ENCODE results near the gene AQP12A. TPM values are rescaled to one million over a fixed set of nuclear protein-coding genes. Genes with fewer than 3 reads are reported as not detected.

The AQP12A gene
- polyA plus RNA-seq, 2 of the 4 experiments (the other 2 are of a cell fraction), result not detected

GRCh38 chr2:240646176-240646899 lies 45.3 kb upstream of the AQP12A start:
- Histone ChIP-seq H3K27ac (no peak overlapping the region), H3K4me2 (no peak overlapping the region), H3K4me3 (no peak overlapping the region), H3K4me1 (no peaks in the 10 kb centered on the region), H3K9me3 (no peaks in the 10 kb centered on the region)
- no peak for TF ChIP-seq NFE2L2 (conservative IDR thresholded peaks at IDR 0.05; ENCODE audit: low read length)
- no peak for TF ChIP-seq CHD2 (IDR thresholded peaks at IDR 0.05; ENCODE audit: low read length, partially characterized antibody)
- TF ChIP-seq POLR2AphosphoS2 (conservative IDR thresholded peaks at IDR 0.05; ENCODE audit: low read length), result no peak
- TF ChIP-seq CBX8 (IDR thresholded peaks at IDR 0.05), result no peak
- TF ChIP-seq PBX3 (IDR thresholded peaks at IDR 0.05), result no peak
- no peak for TF ChIP-seq CHD4 (IDR thresholded peaks at IDR 0.05; ENCODE audit: borderline replicate concordance)
- TF ChIP-seq JUN (IDR thresholded peaks at IDR 0.05), result no peak
- no peak for TF ChIP-seq CTCF (IDR thresholded peaks at IDR 0.05)
- no peak for TF ChIP-seq SREBF2 (IDR thresholded peaks at IDR 0.05)
- no peak for TF ChIP-seq FOXS1 (CRISPR knock-in tag; IDR thresholded peaks at IDR 0.05)
- no peak for TF ChIP-seq JUNB (IDR thresholded peaks at IDR 0.05)
- DNase-seq (ENCODE audit: low read depth in 1 of 2, low spot score in 1 of 2) (no peak), ATAC-seq (no peak), FAIRE-seq (no peak)
- ChIA-PET CTCF (interaction anchor here (0.6 kb wide), 1 partner anchor 149 kb away, joined by 3 read pairs; no protein-coding TSS in a partner anchor), POLR2A (no interaction called here)
- WGBS (ENCODE audit: missing lambda C conversion rate), result 65% methylated on average over 26 of the region's 36 CpGs

GRCh38 chr2:240646900-240647502 lies 44.7 kb upstream of the AQP12A start:
- Histone ChIP-seq H3K27ac (no peak overlapping the region), H3K4me3 (no peak overlapping the region), H3K4me1 (no peaks in the 10 kb centered on the region), H3K9me3 (no peaks in the 10 kb centered on the region), H3K4me2 (no peak overlapping the region)
- ATAC-seq (no peak), FAIRE-seq (no peak), DNase-seq (ENCODE audit: low read depth in 1 of 2, low spot score in 1 of 2) (no peak)
- ChIA-PET CTCF (interaction anchor here (0.7 kb wide), 1 partner anchor 487 kb away, joined by 3 read pairs; no protein-coding TSS in a partner anchor), POLR2A (no interaction called here)
- 55% methylated on average over 22 of the region's 30 CpGs for WGBS (ENCODE audit: missing lambda C conversion rate)
- TF ChIP-seq SMC3 (IDR thresholded peaks at IDR 0.05), result no peak
- no peak for TF ChIP-seq BCL3 (IDR thresholded peaks at IDR 0.05)
- no peak for TF ChIP-seq RFX5 (IDR thresholded peaks at IDR 0.05)
- TF ChIP-seq HOXB13 (CRISPR knock-in tag; IDR thresholded peaks at IDR 0.05; ENCODE audit: low read depth), result no peak
- no peak for TF ChIP-seq JUN (IDR thresholded peaks at IDR 0.05)
- TF ChIP-seq CBX8 (IDR thresholded peaks at IDR 0.05), result no peak
- TF ChIP-seq HES2 (IDR thresholded peaks at IDR 0.05), result no peak
- no peak for TF ChIP-seq MAFK (IDR thresholded peaks at IDR 0.05; ENCODE audit: partially characterized antibody)
- no peak for TF ChIP-seq EP300 (IDR thresholded peaks at IDR 0.05)
- TF ChIP-seq HOXB5 (CRISPR knock-in tag; IDR thresholded peaks at IDR 0.05), result no peak
- TF ChIP-seq FOXS1 (CRISPR knock-in tag; IDR thresholded peaks at IDR 0.05), result no peak
- no peak for TF ChIP-seq ZC3H11A (IDR thresholded peaks at IDR 0.05)
- no peak for TF ChIP-seq NPAS2 (CRISPR knock-in tag; IDR thresholded peaks at IDR 0.05; ENCODE audit: borderline replicate concordance)
- TF ChIP-seq ESRRA (IDR thresholded peaks at IDR 0.05; ENCODE audit: borderline replicate concordance, low read length), result no peak
- TF ChIP-seq GATA3 (IDR thresholded peaks at IDR 0.05; ENCODE audit: borderline replicate concordance), result no peak
- no peak for TF ChIP-seq PBX3 (IDR thresholded peaks at IDR 0.05)
- TF ChIP-seq REST (IDR thresholded peaks at IDR 0.05), result no peak
